SK-N-MC (cell line): ENCODE data around the gene TAF1B.

Source experiments
- DNase-seq: peaks from one replicate; pipeline ENCODE4 v3.0.0-alpha.2; 2011; ENCODE audit warnings: low read depth, low spot score
- H3K27ac ChIP-seq: fragments of 200-600 bp; sonication (generic); 2 replicates; pipeline ENCODE4 v1.5.1; 2016; ENCODE audit warnings: mixed run types
- H3K36me3 ChIP-seq: fragments of 200-600 bp; sonication (generic); 2 replicates; pipeline ENCODE4 v1.6.1; 2017; ENCODE audit warnings: antibody characterized with exemption, low read length, mixed read lengths; ENCODE audit not compliant: insufficient read depth
- H3K4me3 ChIP-seq: fragments of 200-600 bp; sonication (generic); 2 replicates; pipeline ENCODE4 v1.5.1; 2016
- H3K9ac ChIP-seq: fragments of 200-600 bp; sonication (generic); 2 replicates; pipeline ENCODE4 v1.8.0; 2017; ENCODE audit warnings: mixed run types, mixed read lengths; ENCODE audit not compliant: insufficient read length
- H3K9me3 ChIP-seq: fragments of 200-600 bp; sonication (generic); 2 replicates; pipeline ENCODE4 v1.6.1; 2017; ENCODE audit warnings: low read depth, mild to moderate bottlenecking, antibody characterized with exemption, low read length, moderate library complexity, mixed read lengths
- EZH2 ChIP-seq: fragments of 200-600 bp; sonication (generic); IDR thresholded peaks from one replicate; pipeline ENCODE4 v1.6.1; 2017; ENCODE audit warnings: antibody characterized with exemption
- FOXP2 ChIP-seq: optimal IDR thresholded peaks from 2 replicates; pipeline ENCODE3; 2011; ENCODE audit warnings: mild to moderate bottlenecking, moderate library complexity; ENCODE audit not compliant: insufficient read depth; ENCODE audit errors: extremely low read length, control extremely low read depth
- POLR2AphosphoS5 ChIP-seq: IDR thresholded peaks from 2 replicates; pipeline ENCODE4 v1.6.1; 2012; ENCODE audit warnings: mild to moderate bottlenecking, low read depth, low read length, borderline replicate concordance

Gene TAF1B

DNA sequence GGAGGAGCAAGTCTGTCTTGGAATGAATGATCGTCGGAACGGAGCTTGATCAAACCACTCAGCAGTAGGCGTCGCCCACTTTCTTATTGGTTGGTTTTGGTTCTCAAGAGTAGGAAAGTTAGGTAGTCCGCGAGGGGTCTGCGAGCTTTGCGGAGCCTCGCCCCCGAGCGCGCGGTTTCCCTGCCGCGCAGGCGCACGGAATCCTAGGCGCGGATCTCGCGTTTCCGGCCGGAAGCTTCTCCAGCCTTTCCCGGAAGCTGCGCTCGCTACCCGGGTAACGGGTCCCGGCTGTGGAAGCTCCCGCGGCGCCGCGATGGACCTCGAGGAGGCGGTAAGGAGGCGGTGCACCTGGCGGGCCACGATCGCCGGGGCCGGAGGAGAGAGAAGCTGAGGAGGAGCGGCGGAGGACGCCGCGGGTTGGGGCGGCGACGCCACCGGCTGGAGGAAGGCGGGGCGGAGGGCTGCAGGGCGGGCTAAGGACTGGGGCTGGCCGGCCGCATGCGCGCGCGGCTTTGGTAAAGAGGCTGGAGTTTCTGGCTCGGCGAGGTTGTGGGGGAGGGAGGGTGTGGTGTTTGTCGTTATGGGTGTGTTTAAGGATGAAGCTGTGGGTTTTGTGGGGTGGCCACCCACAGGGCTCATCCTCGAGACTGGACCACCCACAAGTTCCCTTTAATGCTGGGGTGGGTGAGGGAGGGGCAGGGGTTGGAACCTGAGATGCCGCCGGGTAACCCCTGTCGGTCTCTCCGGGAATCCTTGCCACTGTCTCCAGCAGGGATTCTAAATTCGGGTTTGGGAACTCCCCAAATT is at the start of gene TAF1B:
TSS of gene TAF1B (plus strand) at position 246 of the 807 bp plus-strand sequence. CDS start at position 314, 68 bp downstream.
- H3K27ac ChIP-seq = peak within 1 kb of the TSS; percentile 88
- peak within 1 kb of the TSS; percentile 98 for H3K4me3 ChIP-seq
- TF ChIP-seq EZH2 = no peak
- TF ChIP-seq POLR2AphosphoS5 = peak; percentile 97
- peak within 1 kb of the TSS; percentile 92 for H3K9ac ChIP-seq
- peak; percentile 87 for DNase-seq
- no peaks in the 10 kb centered on the region for H3K9me3 ChIP-seq
- peaks cover 32% of the 10 kb centered on the region for H3K36me3 ChIP-seq

DNA sequence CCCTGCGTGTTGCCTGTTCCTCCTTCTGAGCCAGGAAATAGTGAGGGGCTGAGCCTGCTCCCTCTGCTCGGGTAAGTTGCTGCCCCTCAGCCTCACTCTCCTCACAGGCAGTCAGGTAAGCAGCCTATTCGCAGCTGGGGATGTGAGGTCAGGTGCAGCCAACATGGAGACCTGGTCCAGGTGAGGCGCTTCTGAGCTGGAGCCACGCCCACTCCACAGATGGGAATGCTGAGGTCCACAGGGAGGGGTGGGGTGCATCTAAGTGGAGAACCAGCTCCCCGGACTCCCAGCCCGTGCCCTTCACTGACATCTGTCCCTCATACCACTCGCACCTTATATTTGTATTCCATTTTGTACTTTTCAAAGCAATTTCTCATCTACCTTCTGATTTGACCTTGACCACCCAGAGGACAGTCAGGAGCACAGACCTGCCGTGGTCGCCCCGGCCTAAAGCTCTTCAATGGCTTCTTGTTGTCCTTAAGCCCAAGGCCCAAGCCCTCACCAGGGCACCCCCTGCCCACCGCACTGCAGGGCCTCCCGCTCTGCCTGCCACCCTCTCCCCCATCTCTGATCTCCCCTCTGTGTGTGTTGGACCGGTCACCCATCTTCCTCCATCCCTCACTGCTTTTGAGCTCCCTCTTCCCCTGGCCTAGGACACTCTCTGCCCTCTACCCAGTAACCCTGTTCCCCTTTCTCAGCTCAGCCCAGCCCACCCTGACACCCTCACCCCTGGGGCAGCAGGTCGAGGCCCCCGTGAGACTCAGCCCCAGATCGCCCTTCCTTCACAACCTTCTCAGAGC is 49.2 kb upstream of the TAF1B start:
- H3K36me3 ChIP-seq = no peaks in the 10 kb centered on the region
- no peak overlapping the region for H3K27ac ChIP-seq
- no peaks in the 10 kb centered on the region for H3K9me3 ChIP-seq
- no peak overlapping the region for H3K9ac ChIP-seq
- H3K4me3 ChIP-seq = no peak overlapping the region
- TF ChIP-seq POLR2AphosphoS5 = no peak
- no peak for DNase-seq

DNA sequence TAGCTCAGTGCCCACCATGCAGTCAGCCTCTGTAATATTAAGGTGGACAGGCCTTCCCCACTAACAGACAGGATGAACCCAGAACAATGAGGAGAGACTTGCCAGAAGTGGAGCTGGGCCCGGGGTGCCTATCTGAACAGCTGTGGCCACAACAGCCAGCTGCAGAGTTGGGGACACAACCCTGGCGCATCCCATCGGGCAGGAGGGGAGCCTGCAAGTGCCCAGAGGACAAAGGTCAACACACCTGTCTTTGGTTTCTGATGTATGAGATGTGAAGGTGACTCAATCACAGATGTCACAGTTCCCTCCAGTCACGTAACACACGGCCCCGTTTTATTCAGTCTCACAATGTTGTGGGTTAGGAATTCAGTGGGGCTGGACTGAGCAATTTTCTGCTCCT is 48.2 kb upstream of the TAF1B start:
- no peak for TF ChIP-seq POLR2AphosphoS5
- TF ChIP-seq EZH2 = no peak
- no peak for TF ChIP-seq FOXP2
- Histone ChIP-seq H3K27ac (no peak overlapping the region), H3K9me3 (no peaks in the 10 kb centered on the region), H3K36me3 (no peaks in the 10 kb centered on the region), H3K4me3 (no peak overlapping the region), H3K9ac (no peak overlapping the region)
- DNase-seq = no peak

DNA sequence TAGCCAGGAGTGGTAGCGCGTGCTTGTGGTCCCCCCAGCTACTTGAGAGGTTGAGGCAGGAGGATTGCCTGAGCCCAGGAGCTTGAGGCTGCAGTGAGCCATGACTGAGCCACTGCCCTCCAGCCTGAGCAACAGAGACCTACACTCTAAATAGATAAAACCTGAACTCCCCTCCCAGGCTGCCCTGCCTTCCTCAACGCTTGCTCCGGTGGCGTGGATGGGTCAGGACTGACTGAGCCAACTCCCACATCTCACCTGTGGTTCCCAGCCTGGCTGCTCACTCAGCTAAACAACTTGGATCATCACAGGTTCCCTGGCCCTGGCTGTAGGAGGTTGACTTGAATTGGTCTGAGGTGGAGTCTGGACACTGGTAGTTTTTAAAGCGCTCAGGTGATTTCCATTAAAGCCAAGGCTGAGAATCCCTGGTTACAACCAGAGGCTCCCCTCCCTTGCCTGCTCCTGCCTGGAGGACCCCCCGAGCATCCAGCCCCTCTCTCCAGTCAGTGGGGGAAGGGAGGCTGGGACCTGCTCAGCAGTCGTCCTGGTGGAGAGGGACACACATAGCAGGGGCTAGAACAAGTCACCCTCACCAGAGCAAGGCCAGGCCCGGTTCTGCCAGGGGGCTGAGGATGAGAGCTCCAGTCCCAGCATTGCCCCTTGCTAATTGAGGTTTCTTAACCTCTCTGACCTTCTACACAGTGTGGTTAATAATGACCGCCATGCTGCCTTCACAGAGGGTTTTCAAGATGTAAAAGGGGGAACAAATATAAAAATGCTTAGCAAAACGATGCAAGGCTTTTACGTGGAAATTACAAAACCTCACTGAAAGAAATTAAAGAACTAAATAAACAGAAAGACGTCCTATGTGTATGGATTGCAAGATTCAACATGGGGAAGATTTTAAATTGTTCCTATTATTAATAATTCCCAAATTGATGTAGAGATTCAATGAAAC is 46.9 kb upstream of the TAF1B start:
- no peaks in the 10 kb centered on the region for H3K36me3 ChIP-seq
- no peak for DNase-seq
- H3K9me3 ChIP-seq = no peaks in the 10 kb centered on the region
- H3K9ac ChIP-seq = no peak overlapping the region
- no peak overlapping the region for H3K27ac ChIP-seq
- H3K4me3 ChIP-seq = no peak overlapping the region
- TF ChIP-seq POLR2AphosphoS5 = no peak
- no peak for TF ChIP-seq FOXP2
- no peak for TF ChIP-seq EZH2

DNA sequence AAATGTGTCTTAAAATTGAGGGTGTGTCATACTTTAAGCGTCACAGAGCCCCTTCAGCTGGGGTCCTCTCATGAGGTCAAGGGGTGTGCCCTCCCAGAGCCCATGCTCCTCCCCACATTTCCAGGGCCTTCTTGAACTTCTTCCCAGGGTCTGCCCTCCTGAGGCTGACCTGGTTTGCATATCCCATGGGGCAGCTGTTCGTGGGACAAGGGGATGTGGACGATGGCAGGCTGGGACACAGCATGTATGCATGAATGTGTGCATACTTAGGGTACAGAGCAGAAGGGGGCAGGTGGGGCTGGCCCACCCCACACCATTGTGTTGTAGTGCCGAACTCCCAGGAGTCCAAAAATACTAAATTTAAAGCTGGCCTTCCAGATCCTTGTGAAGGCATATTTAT is 46.2 kb upstream of the TAF1B start:
- no peak for DNase-seq
- no peaks in the 10 kb centered on the region for H3K9me3 ChIP-seq
- H3K4me3 ChIP-seq = no peak overlapping the region
- no peaks in the 10 kb centered on the region for H3K36me3 ChIP-seq
- no peak overlapping the region for H3K27ac ChIP-seq
- H3K9ac ChIP-seq = no peak overlapping the region
- TF ChIP-seq FOXP2 = no peak

DNA sequence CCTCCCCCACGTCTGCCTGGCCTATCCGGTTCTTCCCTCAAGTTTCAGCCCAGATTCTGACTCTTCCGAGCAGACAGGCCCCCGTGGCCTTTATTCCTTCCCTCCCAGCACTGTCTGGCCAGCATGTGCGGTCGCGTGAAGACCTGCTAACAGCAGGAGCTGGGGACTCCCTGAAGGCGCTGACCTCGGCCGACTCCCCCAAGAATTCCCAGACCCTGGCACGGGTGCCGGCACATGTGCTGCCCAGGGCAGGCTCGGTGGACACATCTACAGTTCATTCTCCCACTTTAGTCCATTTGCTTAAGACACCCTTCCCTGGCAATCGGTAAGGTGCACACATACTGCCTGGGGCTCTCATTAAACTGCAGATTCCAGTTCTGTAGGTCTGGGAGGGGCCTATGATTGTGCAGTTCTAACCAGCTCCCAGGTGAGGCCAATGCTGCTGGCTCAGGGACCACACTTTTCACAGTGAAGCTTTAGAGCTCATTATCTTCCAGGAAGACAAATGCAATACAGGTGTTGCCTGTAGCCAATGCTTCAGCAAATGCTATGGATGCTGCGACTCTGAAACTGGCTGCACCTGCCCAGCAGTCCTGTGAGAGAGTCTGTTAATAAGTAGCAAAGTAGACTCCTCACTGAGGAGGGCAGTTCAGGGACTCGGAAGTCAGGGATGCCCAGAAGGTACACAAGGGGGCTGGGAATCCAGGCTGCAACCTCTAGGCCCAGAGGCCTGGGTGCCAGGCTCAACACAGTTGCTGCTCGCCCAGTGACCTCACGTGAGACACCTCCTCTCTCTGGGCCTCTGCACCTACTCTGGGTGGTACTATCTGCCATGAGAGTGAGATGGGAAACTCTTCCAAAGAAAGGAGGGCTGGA is 45.4 kb upstream of the TAF1B start:
- H3K36me3 ChIP-seq = no peaks in the 10 kb centered on the region
- no peak overlapping the region for H3K4me3 ChIP-seq
- H3K9me3 ChIP-seq = no peaks in the 10 kb centered on the region
- DNase-seq = no peak
- no peak overlapping the region for H3K27ac ChIP-seq
- no peak overlapping the region for H3K9ac ChIP-seq
- TF ChIP-seq POLR2AphosphoS5 (no peak), EZH2 (no peak), FOXP2 (no peak)

DNA sequence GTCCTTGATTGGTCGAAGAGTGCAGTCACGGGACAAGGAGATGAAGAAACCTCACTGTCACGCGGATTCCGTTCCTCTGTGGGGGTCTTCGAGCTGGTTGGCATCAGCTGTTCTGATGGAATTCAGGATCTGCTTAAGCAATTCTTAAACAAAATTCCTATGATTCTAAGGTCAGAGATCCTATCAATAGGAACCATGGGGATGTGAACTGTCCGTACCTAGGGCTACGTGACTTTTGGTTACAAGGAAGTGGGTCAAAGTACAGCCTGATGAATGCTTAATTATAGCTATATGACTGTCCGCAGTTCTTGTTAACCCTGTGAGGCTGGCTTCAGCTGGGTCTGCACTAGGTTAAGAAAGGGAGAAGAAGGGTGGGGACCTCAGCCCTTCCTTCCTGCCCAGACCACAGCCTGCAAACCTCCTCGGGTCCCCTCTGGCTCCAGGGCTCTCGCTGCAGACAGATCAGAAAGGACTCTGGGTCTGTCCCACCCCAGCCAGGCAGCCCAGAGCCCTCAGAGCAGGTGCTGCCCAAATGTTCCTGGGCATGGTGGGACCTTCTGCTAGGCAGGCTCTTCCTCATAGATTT is 44.2 kb upstream of the TAF1B start:
- Histone ChIP-seq H3K9ac (no peak overlapping the region), H3K36me3 (no peaks in the 10 kb centered on the region), H3K4me3 (no peak overlapping the region), H3K27ac (no peak overlapping the region), H3K9me3 (no peaks in the 10 kb centered on the region)
- DNase-seq = no peak
- TF ChIP-seq FOXP2 (no peak), EZH2 (no peak), POLR2AphosphoS5 (no peak)
